ENCODE data around the gene CAMKK2. TPM values are rescaled to one million over a fixed set of nuclear protein-coding genes. Genes with fewer than 3 reads are reported as not detected.

CAMKK2 gene
- total RNA-seq, 1 donor from 2014 or later: 36.9 TPM

DNA sequence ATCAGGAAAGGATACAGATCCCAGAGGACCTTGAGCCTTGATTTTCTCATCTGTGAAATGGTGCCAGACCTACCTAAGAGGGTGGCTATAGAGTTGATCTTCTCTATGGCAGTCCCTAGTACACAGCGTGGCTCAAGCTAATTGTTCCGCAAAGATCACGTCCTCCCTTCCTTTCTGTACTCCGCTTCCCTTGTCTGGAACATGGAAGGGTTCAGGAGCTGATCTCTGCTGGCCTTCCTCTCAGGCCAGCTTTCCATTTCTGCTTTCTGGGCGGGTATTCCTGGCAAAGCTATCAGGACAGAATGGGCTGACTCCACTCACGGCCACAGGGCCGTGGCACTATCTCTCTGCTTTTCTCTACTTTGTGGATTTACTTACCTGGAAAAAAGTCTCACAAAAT is 6.5 kb downstream of the CAMKK2 start:
- intact Hi-C loops (cut with DNase I): no loop called here
- TF ChIP-seq, protein P1, sequence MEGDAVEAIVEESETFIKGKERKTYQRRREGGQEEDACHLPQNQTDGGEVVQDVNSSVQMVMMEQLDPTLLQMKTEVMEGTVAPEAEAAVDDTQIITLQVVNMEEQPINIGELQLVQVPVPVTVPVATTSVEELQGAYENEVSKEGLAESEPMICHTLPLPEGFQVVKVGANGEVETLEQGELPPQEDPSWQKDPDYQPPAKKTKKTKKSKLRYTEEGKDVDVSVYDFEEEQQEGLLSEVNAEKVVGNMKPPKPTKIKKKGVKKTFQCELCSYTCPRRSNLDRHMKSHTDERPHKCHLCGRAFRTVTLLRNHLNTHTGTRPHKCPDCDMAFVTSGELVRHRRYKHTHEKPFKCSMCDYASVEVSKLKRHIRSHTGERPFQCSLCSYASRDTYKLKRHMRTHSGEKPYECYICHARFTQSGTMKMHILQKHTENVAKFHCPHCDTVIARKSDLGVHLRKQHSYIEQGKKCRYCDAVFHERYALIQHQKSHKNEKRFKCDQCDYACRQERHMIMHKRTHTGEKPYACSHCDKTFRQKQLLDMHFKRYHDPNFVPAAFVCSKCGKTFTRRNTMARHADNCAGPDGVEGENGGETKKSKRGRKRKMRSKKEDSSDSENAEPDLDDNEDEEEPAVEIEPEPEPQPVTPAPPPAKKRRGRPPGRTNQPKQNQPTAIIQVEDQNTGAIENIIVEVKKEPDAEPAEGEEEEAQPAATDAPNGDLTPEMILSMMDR (IDR thresholded peaks at IDR 0.05): no peak
- no peak for DNase-seq (ENCODE audit: low spot score in 2 of 2)

DNA sequence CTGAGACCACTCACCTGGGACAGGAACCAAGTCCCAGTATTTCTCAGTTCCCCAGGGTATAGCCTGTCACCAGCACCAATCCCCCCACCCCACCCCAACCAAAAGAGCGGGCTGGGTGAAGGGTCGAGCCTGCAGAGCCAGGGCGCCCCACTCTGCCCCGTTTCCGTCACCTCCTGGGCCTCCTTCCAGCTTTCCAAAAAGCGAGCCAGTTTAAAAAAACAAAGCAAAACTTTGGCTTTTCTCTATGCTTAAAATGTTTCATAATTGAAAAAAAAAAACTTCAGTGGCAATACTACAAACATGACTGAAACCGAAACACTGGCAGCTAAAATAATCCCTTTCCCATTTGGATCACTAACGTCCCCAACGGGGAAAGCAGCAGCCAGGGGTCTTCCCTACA is 7.5 kb downstream of the CAMKK2 start:
- H3K27ac ChIP-seq: peak overlapping the region; percentile 73 to 76
- no peaks in the 10 kb centered on the region for H3K9me3 ChIP-seq

More for the DNA sequence above, 6.5 kb downstream of the CAMKK2 start:
- Histone ChIP-seq H3K27me3 (no peaks in the 10 kb centered on the region), H3K36me3 (peaks cover 0 to 4% of the 10 kb centered on the region in 2 donors), H3K27ac (peak overlapping the region; percentile 73 to 76), H3K9me3 (no peaks in the 10 kb centered on the region), H3K4me3 (no peak overlapping the region), H3K4me1 (peaks cover 3 to 28% of the 10 kb centered on the region in 2 donors)

DNA sequence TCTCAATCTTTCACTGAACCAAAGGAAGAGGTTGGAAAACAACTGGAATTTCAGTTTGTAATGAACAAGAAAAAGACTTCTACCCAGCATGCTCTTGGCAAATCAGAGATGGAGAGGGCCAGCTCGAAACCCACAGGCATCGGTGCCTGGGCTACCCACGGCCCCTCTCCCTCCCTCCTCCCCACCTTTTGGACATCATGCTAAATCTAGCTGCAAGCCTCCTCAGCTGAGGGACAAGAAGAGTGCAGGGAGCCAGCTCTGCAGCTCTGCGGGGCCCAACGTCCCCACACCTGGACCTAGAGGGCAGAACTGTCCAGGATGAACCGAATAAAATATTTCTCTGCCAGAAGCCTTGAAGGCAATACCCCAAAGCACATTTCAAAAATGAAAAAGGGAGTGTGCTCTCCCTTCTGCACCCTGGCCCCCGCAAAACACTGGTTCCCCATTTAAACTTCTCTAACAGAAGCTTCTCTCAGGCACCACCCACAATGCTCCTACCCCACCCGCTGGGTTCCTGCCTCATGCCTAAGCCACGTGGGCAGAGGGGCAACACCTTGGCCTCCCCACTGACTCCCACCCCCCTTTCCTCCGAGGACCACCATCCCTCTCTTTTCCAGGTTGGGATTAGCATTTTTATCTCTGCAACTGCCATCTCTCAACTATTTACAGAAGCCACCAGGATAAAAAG is 8.2 kb downstream of the CAMKK2 start:
- Histone ChIP-seq H3K27ac (peak overlapping the region; percentile 73 to 76), H3K4me1 (peaks cover 3 to 27% of the 10 kb centered on the region in 2 donors)

More for the DNA sequence above, 7.5 kb downstream of the CAMKK2 start:
- intact Hi-C loops (cut with DNase I): no loop called here
- Histone ChIP-seq H3K36me3 (peaks cover 0 to 4% of the 10 kb centered on the region in 2 donors), H3K4me1 (peaks cover 3 to 27% of the 10 kb centered on the region in 2 donors), H3K4me3 (peak overlapping the region; percentile 16 to 49), H3K27me3 (no peaks in the 10 kb centered on the region)
- TF ChIP-seq, protein P1 (IDR thresholded peaks at IDR 0.05): no peak
- DNase-seq (ENCODE audit: low spot score in 2 of 2): no peak

DNA sequence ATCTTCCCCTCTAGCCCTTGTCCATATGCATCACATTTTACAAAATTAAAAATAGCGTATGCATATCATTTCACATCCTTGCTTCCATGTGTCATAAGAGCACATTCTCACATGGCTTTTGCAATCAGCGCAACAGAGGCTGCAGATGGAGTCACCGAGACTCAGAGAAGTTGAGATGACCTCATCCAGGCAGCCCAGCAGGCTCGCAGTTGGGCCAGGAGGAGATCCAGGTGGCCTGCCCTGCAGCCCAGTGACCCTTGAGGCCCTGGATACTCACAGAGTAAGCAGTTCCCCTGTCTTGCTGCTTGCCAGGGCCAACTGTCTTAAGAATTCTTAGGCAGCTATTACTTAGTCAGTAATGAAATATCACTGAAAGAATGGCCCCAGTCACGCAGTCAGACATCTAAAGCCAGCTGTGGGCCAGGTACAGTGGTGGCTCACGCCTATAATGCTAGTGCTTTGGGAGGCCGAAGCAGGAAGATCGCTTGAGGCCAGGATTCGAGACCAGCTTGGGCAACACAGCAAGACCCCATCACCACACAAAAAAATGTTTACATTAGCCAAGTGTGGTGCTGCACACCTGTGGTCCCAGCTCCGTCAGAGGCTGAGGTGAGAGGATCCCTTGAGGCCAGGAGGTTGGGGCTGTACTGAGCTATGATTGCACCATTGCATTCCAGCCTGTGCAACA is 9.1 kb downstream of the CAMKK2 start:
- H3K4me1 ChIP-seq: peaks cover 3 to 27% of the 10 kb centered on the region in 2 donors
- peaks cover 0 to 2% of the 10 kb centered on the region in 2 donors for H3K36me3 ChIP-seq
- H3K27ac ChIP-seq: no peak overlapping the region
- H3K27me3 ChIP-seq: no peaks in the 10 kb centered on the region
- no peak for DNase-seq (ENCODE audit: low spot score in 2 of 2)
- intact Hi-C loops (cut with DNase I): no loop called here
- H3K4me3 ChIP-seq: no peak overlapping the region
- TF ChIP-seq, protein P1 (IDR thresholded peaks at IDR 0.05): no peak
- H3K9me3 ChIP-seq: no peaks in the 10 kb centered on the region

More for the DNA sequence above, 8.2 kb downstream of the CAMKK2 start:
- no peak for DNase-seq (ENCODE audit: low spot score in 2 of 2)
- Histone ChIP-seq H3K4me3 (peak overlapping the region in 1 of 2 donors; percentile 16), H3K27me3 (no peaks in the 10 kb centered on the region), H3K36me3 (peaks cover 0 to 4% of the 10 kb centered on the region in 2 donors), H3K9me3 (no peaks in the 10 kb centered on the region)
- TF ChIP-seq, protein P1 (IDR thresholded peaks at IDR 0.05): no peak
- intact Hi-C loops (cut with DNase I): no loop called here

DNA sequence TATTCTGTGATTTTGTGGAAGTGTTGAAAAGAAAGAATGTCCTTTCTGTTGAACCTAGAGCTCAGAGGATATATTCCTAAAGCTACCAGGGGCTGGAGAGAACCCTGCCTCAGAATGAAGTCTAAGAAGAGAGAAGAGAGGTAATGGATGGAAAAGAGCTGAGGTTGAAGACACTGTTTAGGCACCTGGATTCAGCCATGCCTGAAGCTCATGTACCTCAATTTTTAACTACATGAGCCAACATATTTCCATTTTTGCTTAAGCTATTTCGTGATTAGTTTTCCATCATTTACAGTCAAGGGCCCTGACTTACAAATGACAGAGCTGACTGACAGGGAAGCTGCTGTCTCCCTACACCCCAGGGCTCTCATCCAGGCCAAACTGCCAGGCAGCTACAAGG is 10.7 kb downstream of the CAMKK2 start:
- H3K4me3 ChIP-seq: no peak overlapping the region
- TF ChIP-seq, protein P1 (IDR thresholded peaks at IDR 0.05): no peak
- intact Hi-C loops (cut with DNase I): no loop called here

More for the DNA sequence above, 10.7 kb downstream of the CAMKK2 start:
- Histone ChIP-seq H3K4me1 (peaks cover 3 to 27% of the 10 kb centered on the region in 2 donors), H3K27me3 (no peaks in the 10 kb centered on the region), H3K27ac (peak overlapping the region in 1 of 2 donors; percentile 71), H3K9me3 (no peaks in the 10 kb centered on the region), H3K36me3 (no peaks in the 10 kb centered on the region)
- DNase-seq (ENCODE audit: low spot score in 2 of 2): no peak
